ENCODE results near the gene NES. TPM values are rescaled to one million over a fixed set of nuclear protein-coding genes. Genes with fewer than 3 reads are reported as not detected.

NES gene
- polyA plus RNA-seq, 2 of the 4 experiments (the other 2 are of a cell fraction) = 0.57 to 2.1 TPM

- POLR2A ChIA-PET = interaction anchor here (0.6 kb wide), 1 partner anchor 35 kb away, joined by 5 read pairs; no protein-coding TSS in a partner anchor
- TF ChIP-seq BCL3 (IDR thresholded peaks at IDR 0.05) (no peak), MAFK (IDR thresholded peaks at IDR 0.05; ENCODE audit: partially characterized antibody) (peak; percentile 24), HOXB13 (CRISPR knock-in tag; IDR thresholded peaks at IDR 0.05; ENCODE audit: low read depth) (no peak)
- DNase-seq (ENCODE audit: low read depth in 1 of 2, low spot score in 1 of 2) = no peak
- H3K9me3 ChIP-seq = no peaks in the 10 kb centered on the region
- H3K27ac ChIP-seq = no peak overlapping the region
- 81% methylated on average over 8 of the region's 8 CpGs for WGBS (ENCODE audit: missing lambda C conversion rate)
- peaks cover 24% of the 10 kb centered on the region for H3K4me1 ChIP-seq
- H3K4me2 ChIP-seq = no peak overlapping the region
- H3K4me3 ChIP-seq = no peak overlapping the region
- CTCF ChIA-PET = interaction anchor here (0.8 to 52.1 kb wide), 5 partner anchors 7 to 189 kb away, joined by 3 to 2258 read pairs (median 5); partner anchors contain the start of genes CRABP2, ISG20L2, METTL25B and NES
- no peak for FAIRE-seq
- no peak for ATAC-seq
Observed at GRCh38 chr1:156700736-156701531, 23.7 kb upstream of the NES start.

- DNase-seq (ENCODE audit: low read depth in 1 of 2, low spot score in 1 of 2) = no peak
- ChIA-PET POLR2A (no interaction called here), CTCF (interaction anchor here (1.2 to 52.1 kb wide), 3 partner anchors 5 to 39 kb away, joined by 4 to 2258 read pairs (median 2258); partner anchors contain the start of genes CRABP2, ISG20L2, METTL25B and NES)
- no peak for FAIRE-seq
- H3K4me3 ChIP-seq = no peak overlapping the region
- no peak for TF ChIP-seq MAX (IDR thresholded peaks at IDR 0.05)
- no peak for TF ChIP-seq CHD4 (IDR thresholded peaks at IDR 0.05; ENCODE audit: borderline replicate concordance)
- no peak for TF ChIP-seq HEYL (CRISPR knock-in tag; IDR thresholded peaks at IDR 0.05)
- TF ChIP-seq MAFK (IDR thresholded peaks at IDR 0.05; ENCODE audit: partially characterized antibody) = no peak
- TF ChIP-seq NFE2L2 (conservative IDR thresholded peaks at IDR 0.05; ENCODE audit: low read length) = no peak
- TF ChIP-seq HOXB13 (CRISPR knock-in tag; IDR thresholded peaks at IDR 0.05; ENCODE audit: low read depth) = no peak
- no peak for TF ChIP-seq FOXS1 (CRISPR knock-in tag; IDR thresholded peaks at IDR 0.05)
- TF ChIP-seq ESRRA (IDR thresholded peaks at IDR 0.05; ENCODE audit: borderline replicate concordance, low read length) = no peak
- no peak overlapping the region for H3K4me2 ChIP-seq
- no peaks in the 10 kb centered on the region for H3K9me3 ChIP-seq
- no peak overlapping the region for H3K27ac ChIP-seq
- ATAC-seq = no peak
- 75% methylated on average over 1 of the region's 1 CpG for WGBS (ENCODE audit: missing lambda C conversion rate)
- peaks cover 13% of the 10 kb centered on the region; the same call in 2 of the 3 replicates for H3K4me1 ChIP-seq
Observed at GRCh38 chr1:156698995-156699394, 21.8 kb upstream of the NES start.

- H3K27ac ChIP-seq = no peak overlapping the region
- DNase-seq (ENCODE audit: low read depth in 1 of 2, low spot score in 1 of 2) (no peak), FAIRE-seq (no peak), ATAC-seq (no peak)
- H3K4me1 ChIP-seq = peaks cover 21% of the 10 kb centered on the region
- POLR2A ChIA-PET = interaction anchor here (0.6 kb wide), 1 partner anchor 36 kb away, joined by 3 read pairs; no protein-coding TSS in a partner anchor
- CTCF ChIA-PET = interaction anchor here (0.6 to 52.1 kb wide), 5 partner anchors 4 to 149 kb away, joined by 3 to 2258 read pairs (median 4); partner anchors contain the start of genes CRABP2, ISG20L2, METTL25B and NES
- no peak overlapping the region for H3K4me3 ChIP-seq
- H3K9me3 ChIP-seq = no peaks in the 10 kb centered on the region
- H3K4me2 ChIP-seq = no peak overlapping the region
- TF ChIP-seq HOXB5 (CRISPR knock-in tag; IDR thresholded peaks at IDR 0.05) = no peak
- TF ChIP-seq ZFP36 (IDR thresholded peaks at IDR 0.05; ENCODE audit: borderline replicate concordance, partially characterized antibody) = no peak
- TF ChIP-seq HEYL (CRISPR knock-in tag; IDR thresholded peaks at IDR 0.05) = no peak
- no peak for TF ChIP-seq HOXA7 (CRISPR knock-in tag; IDR thresholded peaks at IDR 0.05)
- no peak for TF ChIP-seq JUN (IDR thresholded peaks at IDR 0.05)
- no peak for TF ChIP-seq MAFK (IDR thresholded peaks at IDR 0.05; ENCODE audit: partially characterized antibody)
- TF ChIP-seq ATOH8 (CRISPR knock-in tag; IDR thresholded peaks at IDR 0.05; ENCODE audit: low read depth) = no peak
- TF ChIP-seq EHF (CRISPR knock-in tag; IDR thresholded peaks at IDR 0.05) = no peak
- TF ChIP-seq CBX2 (IDR thresholded peaks at IDR 0.05; ENCODE audit: borderline replicate concordance, low read depth) = no peak
- no peak for TF ChIP-seq GATA3 (IDR thresholded peaks at IDR 0.05; ENCODE audit: borderline replicate concordance)
- no peak for TF ChIP-seq CHD4 (IDR thresholded peaks at IDR 0.05; ENCODE audit: borderline replicate concordance)
- TF ChIP-seq BHLHE40 (IDR thresholded peaks at IDR 0.05; ENCODE audit: low read depth, low read length) = no peak
- 73% methylated on average over 8 of the region's 8 CpGs for WGBS (ENCODE audit: missing lambda C conversion rate)
Observed at GRCh38 chr1:156697481-156697880, 20.3 kb upstream of the NES start.

All from A549 (cell line).